CD4-positive, alpha-beta T cell treated with Interleukin-10 for 1 hour (primary cell): ENCODE measurements around the gene FRMD4A.

Experiments
- DNase-seq: peaks from one replicate; pipeline ENCODE4 v3.0.0-alpha.2; 2020

The FRMD4A gene

GRCh38 chr10:13678101-13678843 is 652.5 kb downstream of the FRMD4A start:
- no peak for DNase-seq

- no peak for DNase-seq
These were observed 655.8 kb downstream of the FRMD4A start for GRCh38 chr10:13674645-13675588.

- no peak for DNase-seq
These were observed 657.6 kb downstream of the FRMD4A start for GRCh38 chr10:13673156-13673555.

GRCh38 chr10:13672548-13672947 is 658.2 kb downstream of the FRMD4A start:
- DNase-seq = no peak

- DNase-seq = no peak
These were observed 658.8 kb downstream of the FRMD4A start for GRCh38 chr10:13671904-13672303.

- no peak for DNase-seq
These were observed 660.4 kb downstream of the FRMD4A start for GRCh38 chr10:13670311-13670710.

- DNase-seq = no peak
These were observed 660.8 kb downstream of the FRMD4A start for GRCh38 chr10:13669901-13670300.

- DNase-seq = no peak
These were observed 661.4 kb downstream of the FRMD4A start for GRCh38 chr10:13669182-13669855.

GRCh38 chr10:13668126-13668525 is 662.6 kb downstream of the FRMD4A start:
- no peak for DNase-seq

GRCh38 chr10:13665516-13666262 is 665.0 kb downstream of the FRMD4A start:
- DNase-seq = no peak

GRCh38 chr10:13661256-13661655 is 669.5 kb downstream of the FRMD4A start:
- no peak for DNase-seq

GRCh38 chr10:13660551-13660920 is 670.2 kb downstream of the FRMD4A start:
- DNase-seq = no peak

GRCh38 chr10:13659887-13660550 is 670.7 kb downstream of the FRMD4A start:
- peak; percentile 65 for DNase-seq

- DNase-seq = no peak
These were observed 671.6 kb downstream of the FRMD4A start for GRCh38 chr10:13658871-13659685.

GRCh38 chr10:13658264-13658663 is 672.5 kb downstream of the FRMD4A start:
- DNase-seq = no peak

GRCh38 chr10:13657101-13657680 is 673.5 kb downstream of the FRMD4A start:
- no peak for DNase-seq

GRCh38 chr10:13656337-13657100 is 674.2 kb downstream of the FRMD4A start:
- DNase-seq = no peak

- DNase-seq = no peak
These were observed 675.9 kb downstream of the FRMD4A start for GRCh38 chr10:13654846-13655245.

GRCh38 chr10:13654118-13654830 is 676.5 kb downstream of the FRMD4A start:
- no peak for DNase-seq
